Measurements from ENCODE around the gene PEX26. TPM values are rescaled to one million over a fixed set of nuclear protein-coding genes. Genes with fewer than 3 reads are reported as not detected.

The PEX26 gene
- total and polyA plus RNA-seq, 4 donors = 3.5 to 21.0 (median 16.9) TPM

DNA sequence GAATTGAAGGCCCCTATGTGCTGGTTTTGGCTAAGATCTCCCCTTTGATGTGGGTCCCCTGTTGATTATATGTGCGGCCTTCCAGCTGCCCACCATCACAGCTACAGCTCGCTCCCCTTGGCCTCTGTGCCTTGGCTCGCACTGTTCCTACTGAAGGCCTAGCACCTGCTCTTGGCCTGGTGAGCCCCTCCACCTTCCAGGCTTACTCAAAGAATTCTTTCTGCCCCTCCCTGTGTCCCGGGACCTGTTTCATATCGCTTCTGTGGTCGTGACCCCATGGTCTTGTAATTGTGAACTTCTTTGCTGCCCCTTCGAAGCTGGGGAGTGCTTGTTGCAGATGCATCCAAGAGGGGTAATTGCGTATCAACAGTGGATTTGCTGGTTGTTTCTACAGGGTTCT is 12.5 kb downstream of the PEX26 start:
- no peaks in the 10 kb centered on the region for H3K27me3 ChIP-seq (ENCODE audit: control insufficient read depth in 4 of 4, insufficient read depth in 4 of 4, low read length in 3 of 4)
- WGBS = 97% methylated on average over 8 of the region's 8 CpGs
- peaks cover 0 to 23% (median 12%) of the 10 kb centered on the region in 4 donors for H3K4me1 ChIP-seq (ENCODE audit: control insufficient read depth in 4 of 4, insufficient read depth in 4 of 4, low read length in 3 of 4)
- no peak for DNase-seq (ENCODE audit: low spot score)
- H3K9ac ChIP-seq (ENCODE audit: low read depth in 1 of 2, low read length in 2 of 2) = no peak overlapping the region
- no peak overlapping the region for H3K4me3 ChIP-seq (ENCODE audit: low read depth in 1 of 3, low read length in 3 of 3)
- TF ChIP-seq SP1 (IDR thresholded peaks at IDR 0.05) (no peak), RXRA (IDR thresholded peaks at IDR 0.05) (no peak), YY1 (IDR thresholded peaks at IDR 0.05) (no peak), EGR1 (IDR thresholded peaks at IDR 0.05; ENCODE audit: low read depth in 2 of 2) (no peak), RAD21 (IDR thresholded peaks at IDR 0.05) (no peak), FOXA2 (IDR thresholded peaks at IDR 0.05) (no peak), TAF1 (conservative IDR thresholded peaks at IDR 0.05) (no peak), JUND (IDR thresholded peaks at IDR 0.05) (no peak), HNF4G (IDR thresholded peaks at IDR 0.05) (no peak), NR2F2 (IDR thresholded peaks at IDR 0.05) (no peak), HNF4A (conservative IDR thresholded peaks at IDR 0.05) (no peak), FOXA1 (IDR thresholded peaks at IDR 0.05) (no peak)
- TF ChIP-seq, protein P1, sequence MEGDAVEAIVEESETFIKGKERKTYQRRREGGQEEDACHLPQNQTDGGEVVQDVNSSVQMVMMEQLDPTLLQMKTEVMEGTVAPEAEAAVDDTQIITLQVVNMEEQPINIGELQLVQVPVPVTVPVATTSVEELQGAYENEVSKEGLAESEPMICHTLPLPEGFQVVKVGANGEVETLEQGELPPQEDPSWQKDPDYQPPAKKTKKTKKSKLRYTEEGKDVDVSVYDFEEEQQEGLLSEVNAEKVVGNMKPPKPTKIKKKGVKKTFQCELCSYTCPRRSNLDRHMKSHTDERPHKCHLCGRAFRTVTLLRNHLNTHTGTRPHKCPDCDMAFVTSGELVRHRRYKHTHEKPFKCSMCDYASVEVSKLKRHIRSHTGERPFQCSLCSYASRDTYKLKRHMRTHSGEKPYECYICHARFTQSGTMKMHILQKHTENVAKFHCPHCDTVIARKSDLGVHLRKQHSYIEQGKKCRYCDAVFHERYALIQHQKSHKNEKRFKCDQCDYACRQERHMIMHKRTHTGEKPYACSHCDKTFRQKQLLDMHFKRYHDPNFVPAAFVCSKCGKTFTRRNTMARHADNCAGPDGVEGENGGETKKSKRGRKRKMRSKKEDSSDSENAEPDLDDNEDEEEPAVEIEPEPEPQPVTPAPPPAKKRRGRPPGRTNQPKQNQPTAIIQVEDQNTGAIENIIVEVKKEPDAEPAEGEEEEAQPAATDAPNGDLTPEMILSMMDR (IDR thresholded peaks at IDR 0.05; ENCODE audit: low read depth, low read length, missing input control) = no peak
- TF ChIP-seq, protein P2, sequence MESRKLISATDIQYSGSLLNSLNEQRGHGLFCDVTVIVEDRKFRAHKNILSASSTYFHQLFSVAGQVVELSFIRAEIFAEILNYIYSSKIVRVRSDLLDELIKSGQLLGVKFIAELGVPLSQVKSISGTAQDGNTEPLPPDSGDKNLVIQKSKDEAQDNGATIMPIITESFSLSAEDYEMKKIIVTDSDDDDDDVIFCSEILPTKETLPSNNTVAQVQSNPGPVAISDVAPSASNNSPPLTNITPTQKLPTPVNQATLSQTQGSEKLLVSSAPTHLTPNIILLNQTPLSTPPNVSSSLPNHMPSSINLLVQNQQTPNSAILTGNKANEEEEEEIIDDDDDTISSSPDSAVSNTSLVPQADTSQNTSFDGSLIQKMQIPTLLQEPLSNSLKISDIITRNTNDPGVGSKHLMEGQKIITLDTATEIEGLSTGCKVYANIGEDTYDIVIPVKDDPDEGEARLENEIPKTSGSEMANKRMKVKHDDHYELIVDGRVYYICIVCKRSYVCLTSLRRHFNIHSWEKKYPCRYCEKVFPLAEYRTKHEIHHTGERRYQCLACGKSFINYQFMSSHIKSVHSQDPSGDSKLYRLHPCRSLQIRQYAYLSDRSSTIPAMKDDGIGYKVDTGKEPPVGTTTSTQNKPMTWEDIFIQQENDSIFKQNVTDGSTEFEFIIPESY (IDR thresholded peaks at IDR 0.05) = no peak
- TF ChIP-seq, protein P3, sequence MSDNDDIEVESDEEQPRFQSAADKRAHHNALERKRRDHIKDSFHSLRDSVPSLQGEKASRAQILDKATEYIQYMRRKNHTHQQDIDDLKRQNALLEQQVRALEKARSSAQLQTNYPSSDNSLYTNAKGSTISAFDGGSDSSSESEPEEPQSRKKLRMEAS (IDR thresholded peaks at IDR 0.05) = no peak
- TF ChIP-seq, protein P4, sequence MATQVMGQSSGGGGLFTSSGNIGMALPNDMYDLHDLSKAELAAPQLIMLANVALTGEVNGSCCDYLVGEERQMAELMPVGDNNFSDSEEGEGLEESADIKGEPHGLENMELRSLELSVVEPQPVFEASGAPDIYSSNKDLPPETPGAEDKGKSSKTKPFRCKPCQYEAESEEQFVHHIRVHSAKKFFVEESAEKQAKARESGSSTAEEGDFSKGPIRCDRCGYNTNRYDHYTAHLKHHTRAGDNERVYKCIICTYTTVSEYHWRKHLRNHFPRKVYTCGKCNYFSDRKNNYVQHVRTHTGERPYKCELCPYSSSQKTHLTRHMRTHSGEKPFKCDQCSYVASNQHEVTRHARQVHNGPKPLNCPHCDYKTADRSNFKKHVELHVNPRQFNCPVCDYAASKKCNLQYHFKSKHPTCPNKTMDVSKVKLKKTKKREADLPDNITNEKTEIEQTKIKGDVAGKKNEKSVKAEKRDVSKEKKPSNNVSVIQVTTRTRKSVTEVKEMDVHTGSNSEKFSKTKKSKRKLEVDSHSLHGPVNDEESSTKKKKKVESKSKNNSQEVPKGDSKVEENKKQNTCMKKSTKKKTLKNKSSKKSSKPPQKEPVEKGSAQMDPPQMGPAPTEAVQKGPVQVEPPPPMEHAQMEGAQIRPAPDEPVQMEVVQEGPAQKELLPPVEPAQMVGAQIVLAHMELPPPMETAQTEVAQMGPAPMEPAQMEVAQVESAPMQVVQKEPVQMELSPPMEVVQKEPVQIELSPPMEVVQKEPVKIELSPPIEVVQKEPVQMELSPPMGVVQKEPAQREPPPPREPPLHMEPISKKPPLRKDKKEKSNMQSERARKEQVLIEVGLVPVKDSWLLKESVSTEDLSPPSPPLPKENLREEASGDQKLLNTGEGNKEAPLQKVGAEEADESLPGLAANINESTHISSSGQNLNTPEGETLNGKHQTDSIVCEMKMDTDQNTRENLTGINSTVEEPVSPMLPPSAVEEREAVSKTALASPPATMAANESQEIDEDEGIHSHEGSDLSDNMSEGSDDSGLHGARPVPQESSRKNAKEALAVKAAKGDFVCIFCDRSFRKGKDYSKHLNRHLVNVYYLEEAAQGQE (IDR thresholded peaks at IDR 0.05) = no peak
- TF ChIP-seq, protein P5, sequence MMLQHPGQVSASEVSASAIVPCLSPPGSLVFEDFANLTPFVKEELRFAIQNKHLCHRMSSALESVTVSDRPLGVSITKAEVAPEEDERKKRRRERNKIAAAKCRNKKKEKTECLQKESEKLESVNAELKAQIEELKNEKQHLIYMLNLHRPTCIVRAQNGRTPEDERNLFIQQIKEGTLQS (IDR thresholded peaks at IDR 0.05) = no peak
- no peaks in the 10 kb centered on the region for H3K9me3 ChIP-seq (ENCODE audit: control insufficient read depth in 4 of 4, low read length in 3 of 4)
- peaks cover 2 to 26% (median 7%) of the 10 kb centered on the region in 4 donors for H3K36me3 ChIP-seq (ENCODE audit: control insufficient read depth in 4 of 4, insufficient read depth in 3 of 4, low read depth in 1 of 4, low read length in 3 of 4)
- no peak overlapping the region for H3K27ac ChIP-seq (ENCODE audit: low read depth in 1 of 2, low read length in 2 of 2)

DNA sequence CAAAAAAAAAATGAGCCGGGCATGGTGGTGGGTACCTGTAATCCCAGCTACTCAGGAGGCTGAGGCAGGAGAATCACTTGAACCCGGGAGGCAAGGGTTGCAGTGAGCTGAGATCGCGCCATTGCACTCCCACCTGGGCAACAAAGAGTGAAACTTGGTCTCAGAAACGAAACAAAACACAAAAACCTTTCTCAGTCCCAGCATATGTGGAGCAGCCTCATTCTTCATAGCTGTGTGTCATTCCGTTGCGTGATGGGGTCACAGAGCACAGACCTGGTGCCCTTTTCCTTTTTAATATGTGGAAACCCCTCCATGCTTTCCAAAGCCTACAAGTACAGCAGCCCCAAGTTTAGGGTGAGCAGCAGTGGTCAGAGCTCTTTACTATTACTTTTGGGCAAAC is 13.7 kb downstream of the PEX26 start:
- TF ChIP-seq YY1 (IDR thresholded peaks at IDR 0.05) = no peak
- DNase-seq (ENCODE audit: low spot score) = no peak
- peak overlapping the region; percentile 17 to 36 for H3K9ac ChIP-seq (ENCODE audit: low read depth in 1 of 2, low read length in 2 of 2)
- peaks cover 0 to 23% (median 12%) of the 10 kb centered on the region in 4 donors for H3K4me1 ChIP-seq (ENCODE audit: control insufficient read depth in 4 of 4, insufficient read depth in 4 of 4, low read length in 3 of 4)
- H3K9me3 ChIP-seq (ENCODE audit: control insufficient read depth in 4 of 4, low read length in 3 of 4) = no peaks in the 10 kb centered on the region
- H3K27me3 ChIP-seq (ENCODE audit: control insufficient read depth in 4 of 4, insufficient read depth in 4 of 4, low read length in 3 of 4) = no peaks in the 10 kb centered on the region
- peak overlapping the region in 2 of 3 donors; percentile 20 to 34 for H3K4me3 ChIP-seq (ENCODE audit: low read depth in 1 of 3, low read length in 3 of 3)
- H3K27ac ChIP-seq (ENCODE audit: low read depth in 1 of 2, low read length in 2 of 2) = peak overlapping the region; percentile 37 to 93
- peaks cover 2 to 21% (median 7%) of the 10 kb centered on the region in 4 donors for H3K36me3 ChIP-seq (ENCODE audit: control insufficient read depth in 4 of 4, insufficient read depth in 3 of 4, low read depth in 1 of 4, low read length in 3 of 4)
- WGBS = 46% methylated on average over 7 of the region's 7 CpGs

Data from liver (tissue), 9 donors.